GM19099 (cell line): ENCODE measurements around the gene IL13RA1.

Experiments
- POLR2A ChIP-seq: IDR thresholded peaks from 3 replicates; pipeline ENCODE4 v1.6.1; 2011; ENCODE audit warnings: low read depth; ENCODE audit not compliant: insufficient read length; ENCODE audit errors: extremely low read depth

Gene IL13RA1

GRCh38 chrX:118724775-118725174, 2.6 kb upstream of the IL13RA1 start:
- no peak for TF ChIP-seq POLR2A

DNA sequence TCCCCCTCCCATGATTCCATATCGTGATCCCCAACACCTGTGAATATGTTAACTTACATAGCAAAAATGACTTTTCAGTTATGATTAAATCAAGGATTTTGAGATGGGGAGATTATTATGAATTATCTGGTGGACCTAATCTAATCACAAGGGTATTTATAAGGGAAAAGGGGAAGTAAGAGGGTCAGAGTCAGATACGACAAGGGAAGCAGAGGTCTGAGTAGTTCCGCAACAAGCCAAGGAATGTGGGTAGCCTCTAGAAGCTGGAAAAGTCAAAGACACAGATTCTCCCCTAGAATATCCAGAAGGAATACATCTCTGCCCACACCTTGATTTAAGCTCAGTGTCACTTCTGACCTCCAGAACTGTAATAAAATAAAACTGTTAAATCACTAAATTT, 1.0 kb upstream of the IL13RA1 start:
- TF ChIP-seq POLR2A, result no peak

DNA sequence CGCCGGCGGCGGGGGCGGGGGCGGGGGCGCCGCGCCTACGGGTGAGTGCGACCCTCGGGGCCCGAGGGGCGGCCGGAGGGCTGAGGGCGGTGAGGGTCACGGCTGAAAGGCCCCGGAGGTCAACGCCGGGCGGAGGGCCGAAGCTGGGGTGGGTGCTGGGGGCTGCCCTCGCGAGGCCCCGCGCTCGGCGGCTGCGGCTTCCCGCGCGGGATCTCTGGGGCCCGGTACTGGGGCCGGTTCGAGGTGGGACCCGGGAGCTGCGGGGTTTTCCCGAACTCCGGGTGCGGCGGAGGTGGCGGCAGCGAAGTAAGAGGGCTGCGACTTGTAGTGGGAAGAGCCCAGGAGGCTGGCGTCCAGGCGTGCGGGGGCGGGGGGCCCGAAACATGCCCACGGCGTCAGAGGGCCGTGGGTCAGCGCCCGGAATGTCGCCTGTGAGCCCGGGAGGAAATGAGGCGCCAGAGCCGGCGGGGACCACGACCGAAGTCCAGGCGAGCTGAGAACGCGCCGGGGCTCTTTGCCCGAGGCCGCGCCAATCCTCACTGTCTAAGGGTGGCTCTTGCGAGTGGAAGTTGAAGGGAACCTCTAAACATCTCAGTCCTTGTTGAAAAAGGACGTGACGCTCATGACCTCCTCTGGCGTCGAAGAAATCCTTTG, 407 bp downstream of the IL13RA1 start:
- TF ChIP-seq POLR2A, result no peak

DNA sequence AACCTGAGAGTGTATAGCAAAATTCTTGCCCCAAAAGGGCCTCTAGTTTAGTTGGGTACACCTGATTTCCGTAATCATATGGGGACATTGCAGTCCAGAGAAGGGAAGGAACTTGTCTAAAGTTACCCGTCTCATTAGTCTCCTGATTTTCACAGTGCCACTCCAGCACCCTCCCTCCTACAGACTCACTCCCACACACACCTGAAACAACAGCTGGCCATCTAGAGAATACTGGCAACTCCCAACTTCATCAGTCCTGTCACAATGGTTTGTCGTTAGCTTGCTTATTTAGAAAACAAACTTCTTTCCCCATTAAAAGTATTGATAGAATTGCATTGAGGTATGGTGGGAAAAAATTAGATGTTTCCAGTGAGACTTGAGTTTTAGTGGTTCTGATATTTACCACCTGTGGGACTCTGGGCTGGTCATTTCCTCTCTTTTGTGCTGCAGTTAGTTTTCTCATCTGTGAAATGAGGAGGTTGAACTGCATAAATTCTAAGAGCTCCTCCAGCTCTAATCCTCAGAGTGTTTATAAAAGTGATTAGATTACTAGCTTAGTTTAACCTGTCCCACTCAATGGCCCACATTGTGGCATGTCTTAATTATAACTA, 1.7 kb downstream of the IL13RA1 start:
- no peak for TF ChIP-seq POLR2A

GRCh38 chrX:118730500-118731247, 3.3 kb downstream of the IL13RA1 start:
- no peak for TF ChIP-seq POLR2A

GRCh38 chrX:118734909-118735308, 7.5 kb downstream of the IL13RA1 start:
- no peak for TF ChIP-seq POLR2A

DNA sequence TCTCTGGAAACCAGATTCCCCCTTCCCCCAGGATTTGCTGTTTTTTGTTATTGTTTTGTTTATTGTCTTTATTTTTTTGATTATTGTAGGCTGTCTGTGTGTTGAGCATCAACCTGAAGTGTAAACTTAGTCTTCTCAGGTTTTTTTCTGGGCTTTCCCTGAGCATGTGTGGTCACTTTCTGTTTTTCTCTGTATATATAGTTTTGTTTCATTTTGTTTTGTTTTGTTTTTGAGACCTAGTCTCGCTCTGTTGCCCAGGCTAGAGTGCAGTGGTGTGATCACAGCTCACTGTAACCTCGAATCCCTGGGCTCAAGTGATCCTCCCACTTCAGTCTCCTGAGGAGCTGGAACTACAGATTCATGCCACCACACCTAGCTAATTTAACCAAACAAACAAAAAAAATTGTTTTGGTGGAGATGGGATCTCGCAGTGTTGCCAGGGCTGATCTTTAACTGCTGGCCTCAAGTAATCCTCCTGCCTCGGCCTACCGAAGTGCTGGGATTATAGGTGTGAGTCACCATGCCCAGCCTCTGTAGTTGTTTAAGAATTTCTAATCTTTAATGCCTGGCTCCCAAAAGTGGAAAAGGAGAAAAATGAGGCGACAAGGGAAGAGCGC, 9.1 kb downstream of the IL13RA1 start:
- no peak for TF ChIP-seq POLR2A

DNA sequence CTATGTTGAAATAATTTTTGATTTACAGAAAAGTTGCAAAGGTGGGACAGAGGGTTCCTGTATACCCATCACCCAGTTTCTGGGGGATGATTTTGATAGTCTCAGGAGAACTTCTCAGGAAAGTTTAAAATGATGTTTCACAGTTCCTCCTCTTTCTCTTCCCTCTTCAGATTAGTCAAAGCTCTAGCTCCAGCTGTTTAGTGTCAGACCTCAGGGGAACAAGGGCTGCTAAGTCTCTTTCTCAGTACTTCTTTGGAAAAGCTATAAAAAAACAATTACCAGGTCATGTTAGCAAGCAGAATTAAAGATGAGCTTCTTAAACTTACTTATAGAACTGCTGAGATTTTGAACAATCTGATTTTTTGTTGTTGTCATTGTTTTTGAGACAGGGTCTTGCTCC, 12.2 kb downstream of the IL13RA1 start:
- TF ChIP-seq POLR2A, result no peak

- no peak for TF ChIP-seq POLR2A
Observed at GRCh38 chrX:118740276-118740889, 13.0 kb downstream of the IL13RA1 start.

GRCh38 chrX:118742176-118742575, 14.8 kb downstream of the IL13RA1 start:
- TF ChIP-seq POLR2A, result no peak

GRCh38 chrX:118745570-118745969, 18.2 kb downstream of the IL13RA1 start:
- no peak for TF ChIP-seq POLR2A

DNA sequence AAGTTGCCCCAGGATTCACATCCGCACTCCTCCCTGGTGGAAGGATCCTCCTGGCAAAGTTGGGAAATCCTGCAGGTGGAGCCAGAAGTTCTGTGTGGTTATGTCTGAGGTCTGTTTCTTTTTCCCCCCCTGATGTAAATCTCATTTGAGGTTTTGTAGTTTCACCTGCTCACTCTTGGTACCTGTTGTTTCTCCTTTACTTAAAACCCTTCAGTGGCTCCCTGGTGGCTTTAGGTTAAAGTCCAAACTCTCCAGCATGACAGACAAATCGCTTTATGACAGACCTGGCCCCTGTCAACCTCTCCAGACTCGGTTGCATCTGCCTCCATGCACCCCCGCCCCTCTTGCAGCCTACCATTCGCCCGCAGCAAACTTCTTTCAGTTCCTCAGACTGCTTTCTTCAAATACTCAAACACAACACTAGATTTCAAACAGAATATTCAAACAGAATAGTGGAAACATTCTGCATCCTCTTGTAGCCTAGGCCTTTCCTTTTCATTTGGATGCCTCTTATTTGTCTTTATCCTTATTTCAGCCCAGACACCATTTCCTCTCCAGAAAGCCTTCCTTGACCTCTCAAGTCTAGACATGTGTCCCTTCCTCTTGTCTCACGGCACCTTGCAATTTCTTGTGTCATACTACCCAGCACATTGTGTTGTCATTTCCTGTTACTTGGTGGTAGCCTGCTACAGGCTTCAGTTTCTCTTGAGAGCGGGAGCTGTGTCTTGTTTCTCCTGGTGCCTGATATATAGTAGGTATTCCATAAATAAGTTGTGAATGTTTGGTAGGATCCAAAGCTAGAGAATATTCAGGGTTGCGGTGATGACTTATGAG, 24.8 kb downstream of the IL13RA1 start:
- no peak for TF ChIP-seq POLR2A

GRCh38 chrX:118755633-118756032, 28.2 kb downstream of the IL13RA1 start:
- no peak for TF ChIP-seq POLR2A

DNA sequence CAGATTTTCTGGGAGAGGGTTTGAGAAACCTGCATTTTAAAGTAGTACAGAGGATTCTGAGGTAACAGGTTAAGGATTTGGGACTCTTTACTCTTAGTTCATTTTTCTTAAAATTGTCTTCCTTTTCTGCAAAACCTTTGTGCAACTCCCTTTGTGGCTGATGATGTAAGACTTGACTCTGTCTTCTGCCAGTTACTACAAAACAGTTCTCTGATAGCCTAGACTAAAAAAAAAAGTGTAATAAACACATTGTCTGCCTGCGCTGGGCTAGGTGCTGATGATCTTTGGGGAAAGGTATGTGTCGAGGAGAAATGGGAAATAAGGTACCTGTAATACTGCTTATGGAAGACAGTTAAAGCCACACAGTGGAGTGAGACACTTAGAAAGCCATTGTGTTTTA, 28.7 kb downstream of the IL13RA1 start:
- no peak for TF ChIP-seq POLR2A
